Renal cortex interstitium (tissue), 11 donors: ENCODE results near the gene SH3RF3. TPM values are rescaled to one million over a fixed set of nuclear protein-coding genes. Genes with fewer than 3 reads are reported as not detected.
A peak's percentile ranks its signal among the peaks of the same experiment; 100 is the strongest.

Experiments
- DNase-seq, 11 donors: peaks; one replicate each; pipeline ENCODE4 v3.0.0-alpha.2; 2013; ENCODE audit warnings: low read depth in 9 of 11, low spot score in 4 of 11; ENCODE audit errors: extremely low read depth in 1 of 11
- polyA plus RNA-seq, 3 donors: library from polyadenylated mRNA; unstranded; fragments of 120-200 nt; gene quantifications; one replicate each; pipeline ENCODE4 v1.2.1, GENCODE V29; 2013; ENCODE audit not compliant: insufficient read length in 3 of 3

The SH3RF3 gene
- polyA plus RNA-seq, 3 donors, result 4.2 to 5.8 (median 5.2) TPM

DNA sequence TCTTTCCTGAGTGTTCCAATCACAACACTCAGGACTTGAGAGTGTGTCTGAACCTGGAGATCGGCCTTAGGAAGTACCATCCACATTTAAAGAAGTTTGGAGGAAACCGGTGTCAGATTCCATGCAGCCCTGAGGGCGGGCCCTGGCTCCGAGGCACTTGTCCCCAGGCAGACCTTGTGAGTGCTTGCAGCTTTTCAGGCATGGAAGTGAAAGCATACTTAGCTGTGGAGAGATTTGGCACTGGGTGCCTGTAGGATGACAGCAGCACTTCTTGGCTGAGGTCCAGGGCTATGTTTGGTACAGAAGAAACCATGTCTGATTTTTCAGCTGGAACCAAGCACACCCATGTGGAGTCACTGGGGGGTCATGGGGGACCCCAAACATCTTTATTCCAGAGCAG, 253.9 kb downstream of the SH3RF3 start:
- peak in 2 of 11 donors; percentile 24 to 35 for DNase-seq

DNA sequence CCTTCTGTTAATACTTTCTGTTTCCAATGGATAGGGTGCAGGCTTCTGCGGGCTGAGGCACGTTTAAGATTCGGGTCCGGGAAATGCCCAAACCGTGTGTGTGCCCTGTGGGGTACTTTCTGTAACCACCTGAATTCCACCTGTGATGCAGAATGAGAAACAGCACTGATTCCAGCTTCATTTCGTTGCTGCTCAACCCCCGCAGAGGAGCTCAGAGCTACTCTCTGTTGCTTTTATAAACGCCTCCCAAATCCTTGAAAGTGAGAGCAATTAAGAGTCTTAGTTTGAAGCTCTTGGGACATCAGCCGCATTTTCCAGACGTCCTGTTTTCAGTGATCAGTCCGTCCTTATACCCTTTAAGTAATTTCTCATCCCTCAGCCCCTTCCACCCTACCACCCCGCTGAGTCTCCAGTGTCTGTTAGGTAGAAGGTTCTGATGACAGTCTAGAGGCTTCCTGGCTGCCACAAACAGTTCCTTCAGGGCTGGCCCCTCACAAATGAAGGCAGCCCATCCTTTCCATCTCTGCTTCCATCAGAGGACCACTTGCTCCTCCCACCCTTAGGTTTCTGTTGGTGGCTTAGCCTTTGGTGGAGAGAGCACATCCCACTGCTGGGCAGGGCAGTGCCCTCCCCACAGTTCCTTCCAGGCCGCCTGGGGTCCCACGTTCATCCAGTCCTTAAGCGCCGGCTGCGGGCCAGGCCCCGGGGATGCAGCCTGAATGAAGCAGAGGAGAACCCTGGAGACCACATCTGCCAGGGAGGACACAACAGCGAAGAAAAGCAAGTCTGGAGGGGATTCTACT, 254.7 kb downstream of the SH3RF3 start:
- DNase-seq, result no peak

- no peak for DNase-seq
Measured at GRCh38 chr2:109384308-109385271, 255.6 kb downstream of the SH3RF3 start.

GRCh38 chr2:109385506-109385905, 256.5 kb downstream of the SH3RF3 start:
- no peak for DNase-seq

DNA sequence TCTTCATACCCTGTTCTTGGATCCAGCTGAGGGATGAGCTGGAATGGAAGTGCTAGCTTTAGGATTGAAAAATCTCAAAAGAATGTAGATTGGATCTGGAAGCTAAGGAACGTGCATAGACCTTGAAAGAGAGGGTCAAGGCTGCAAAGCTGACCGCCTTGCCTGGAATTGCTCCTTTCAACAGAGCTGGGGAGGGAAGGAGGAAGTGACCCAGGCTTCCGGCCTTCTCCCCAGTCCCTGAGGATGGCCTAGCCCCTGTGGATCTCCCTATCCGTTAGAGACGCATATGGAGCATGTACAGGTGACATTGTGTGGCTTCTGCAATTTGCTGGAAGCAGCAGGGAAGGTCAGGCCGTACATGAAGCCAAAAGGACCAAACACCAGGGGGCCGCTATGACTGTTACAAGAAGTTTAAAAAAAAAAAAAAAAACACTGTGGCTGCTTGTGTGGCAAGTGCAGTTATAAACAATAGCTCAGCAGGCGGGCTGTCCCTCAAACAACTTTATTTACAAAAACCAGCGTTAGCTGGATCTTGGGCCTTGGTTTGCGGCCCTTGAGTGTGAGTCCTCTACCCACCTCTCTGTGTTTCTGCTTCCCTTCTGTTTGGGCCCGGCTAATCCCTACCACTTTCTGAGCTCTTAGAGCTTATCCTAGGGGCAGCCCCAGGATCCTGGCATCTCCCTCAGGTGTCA, 257.1 kb downstream of the SH3RF3 start:
- no peak for DNase-seq

DNA sequence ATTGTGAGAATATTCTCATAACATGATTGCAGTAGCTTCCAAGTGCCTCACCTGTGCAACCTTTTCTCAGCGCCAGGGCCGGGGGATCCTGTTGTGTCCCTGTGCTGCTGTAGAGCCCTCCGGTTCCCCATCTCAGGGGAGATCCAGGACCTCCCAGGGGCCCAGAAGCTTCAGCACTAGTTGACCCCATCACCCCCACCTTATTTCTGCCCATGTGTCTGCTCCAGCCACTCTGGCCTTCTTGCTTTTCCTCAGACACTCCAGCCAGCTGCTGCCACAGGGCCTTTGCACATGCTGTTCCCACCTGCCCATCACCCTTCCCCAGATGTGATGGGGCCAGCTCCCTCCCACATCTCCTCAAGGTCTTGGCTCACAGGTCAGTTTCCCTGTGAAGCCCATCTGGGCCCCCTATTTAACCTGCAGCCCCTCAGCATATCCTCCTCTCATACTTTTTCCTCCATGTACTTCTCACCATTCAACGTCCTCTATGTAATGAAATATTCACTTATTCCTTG, 258.3 kb downstream of the SH3RF3 start:
- DNase-seq, result no peak

GRCh38 chr2:109387778-109388469, 258.9 kb downstream of the SH3RF3 start:
- DNase-seq, result no peak

DNA sequence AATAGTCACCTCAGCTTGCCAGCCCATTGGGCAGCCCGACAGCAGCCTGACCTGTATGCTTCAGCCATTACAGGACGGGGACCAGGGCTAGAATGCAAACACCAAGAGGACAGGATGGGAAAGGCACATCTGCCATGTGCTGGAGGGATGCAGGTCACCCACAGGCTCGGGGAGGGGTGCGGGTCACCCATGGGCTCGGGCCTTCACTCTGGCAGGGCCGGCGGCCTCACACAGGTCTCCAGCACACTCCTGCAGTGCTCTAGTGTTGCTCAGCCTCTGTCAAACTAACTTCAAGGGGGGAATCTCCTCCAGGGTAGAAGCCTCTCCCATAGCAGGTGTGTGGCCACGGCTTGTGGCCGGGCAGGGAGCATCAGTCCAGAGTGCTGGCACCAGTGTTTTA, 262.2 kb downstream of the SH3RF3 start:
- no peak for DNase-seq

DNA sequence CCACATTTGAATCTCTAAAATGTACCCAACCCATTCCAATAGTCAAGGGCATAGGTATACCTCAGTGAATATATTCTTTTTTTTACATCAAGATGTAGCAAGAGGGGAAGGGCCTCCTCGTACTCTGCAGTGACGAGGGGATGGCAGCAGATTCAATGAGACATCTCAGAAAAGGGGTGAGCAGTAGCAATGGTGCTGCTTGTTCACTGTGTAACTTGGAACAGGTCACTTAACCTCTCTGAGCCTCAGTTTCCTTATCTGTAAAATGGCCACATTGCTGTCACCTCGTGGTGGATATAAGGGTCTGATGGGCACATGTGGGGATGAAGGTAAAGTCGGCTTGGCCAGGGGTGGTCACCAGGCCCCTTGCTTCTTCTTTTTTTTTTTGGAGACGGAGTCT, 263.1 kb downstream of the SH3RF3 start:
- no peak for DNase-seq

DNA sequence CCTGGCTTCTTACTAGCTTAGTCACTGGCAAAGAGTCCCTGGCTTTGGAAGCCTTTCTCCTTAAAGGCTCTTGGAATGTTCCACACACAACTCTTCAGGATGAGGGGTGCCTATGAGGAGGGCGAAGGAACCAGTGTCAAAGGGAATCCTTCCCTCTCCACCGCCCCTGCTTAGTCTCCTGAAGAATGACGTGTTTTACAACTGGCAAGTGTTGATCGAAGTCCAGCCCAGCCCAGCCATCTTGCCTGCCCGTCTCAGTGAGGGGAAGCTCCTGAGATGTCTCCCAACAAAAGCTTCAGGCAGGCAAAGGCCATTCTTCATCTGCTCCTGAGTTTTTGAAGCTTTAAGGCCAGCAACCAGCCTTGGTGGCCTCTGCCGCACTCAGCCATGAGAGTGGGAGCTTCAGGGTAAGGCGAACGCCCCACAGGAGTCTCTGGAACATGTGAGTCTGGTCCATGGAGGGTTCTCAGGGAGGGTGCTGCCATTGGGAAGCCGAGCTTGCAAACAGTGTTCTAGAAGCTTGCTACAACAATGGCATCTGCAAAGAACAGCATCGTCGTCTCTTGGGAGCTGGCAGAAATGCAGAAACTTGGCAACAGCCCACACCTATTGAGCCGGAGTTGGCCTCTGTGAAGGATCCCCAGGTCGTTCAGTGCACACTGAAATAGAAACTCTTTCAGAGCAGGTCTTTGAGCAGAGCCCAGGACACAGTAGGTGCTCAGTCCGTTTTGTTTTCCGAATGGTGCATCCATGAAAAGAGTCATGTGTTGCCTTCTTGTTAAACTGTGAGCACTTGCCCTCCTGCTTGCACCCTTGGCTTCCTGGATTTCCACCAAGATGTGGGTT, 264.0 kb downstream of the SH3RF3 start:
- no peak for DNase-seq

- peak in 1 of 11 donors; percentile 28 for DNase-seq
Measured at GRCh38 chr2:109393662-109393972, 264.6 kb downstream of the SH3RF3 start.

GRCh38 chr2:109395494-109396201, 266.6 kb downstream of the SH3RF3 start:
- no peak for DNase-seq

- no peak for DNase-seq
Measured at GRCh38 chr2:109396202-109397180, 267.5 kb downstream of the SH3RF3 start.

DNA sequence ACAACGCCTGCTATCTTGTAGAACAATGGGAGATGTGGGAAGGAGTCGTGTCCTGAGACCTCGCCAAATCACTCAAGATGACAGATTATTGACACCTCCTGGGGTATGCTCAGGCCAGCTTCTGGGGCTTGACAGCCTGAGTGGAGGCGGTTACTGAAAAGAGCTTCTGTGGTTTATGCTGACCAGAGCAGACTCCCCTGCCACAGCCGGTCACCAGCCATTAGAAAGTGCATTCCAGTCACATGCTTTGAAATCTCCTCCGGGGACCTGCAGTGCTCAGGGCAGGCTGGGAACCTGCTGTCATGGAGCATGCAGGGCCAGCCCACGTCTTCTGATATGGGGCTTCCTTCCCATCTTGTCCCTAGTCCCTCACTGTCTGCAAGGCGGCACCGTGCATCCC, 268.9 kb downstream of the SH3RF3 start:
- DNase-seq, result no peak

GRCh38 chr2:109398366-109399015, 269.5 kb downstream of the SH3RF3 start:
- DNase-seq, result no peak

GRCh38 chr2:109399066-109399465, 270.1 kb downstream of the SH3RF3 start:
- no peak for DNase-seq
